ENCODE results near the gene EXT2.

DNA sequence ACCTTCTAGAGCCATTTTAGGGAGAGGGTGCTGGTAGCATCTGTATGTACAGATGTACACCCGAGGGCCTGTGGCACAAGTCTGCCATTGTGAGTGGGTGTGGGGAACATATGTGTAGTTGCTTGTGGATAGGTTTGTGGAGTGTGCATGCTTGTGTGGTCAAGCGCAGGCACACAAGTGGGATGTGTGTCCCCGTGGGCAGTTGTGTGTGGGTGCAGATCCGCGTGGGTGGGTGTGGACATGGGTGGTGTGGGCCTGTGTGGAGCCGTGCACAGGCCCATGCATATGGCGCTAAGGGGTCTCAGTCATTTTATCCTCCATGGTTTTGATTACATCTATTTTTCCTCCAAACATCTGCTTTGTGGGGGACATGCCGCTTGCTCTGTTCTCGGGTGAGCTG is 185.7 kb downstream of the EXT2 start:
- TF ChIP-seq, protein P1, sequence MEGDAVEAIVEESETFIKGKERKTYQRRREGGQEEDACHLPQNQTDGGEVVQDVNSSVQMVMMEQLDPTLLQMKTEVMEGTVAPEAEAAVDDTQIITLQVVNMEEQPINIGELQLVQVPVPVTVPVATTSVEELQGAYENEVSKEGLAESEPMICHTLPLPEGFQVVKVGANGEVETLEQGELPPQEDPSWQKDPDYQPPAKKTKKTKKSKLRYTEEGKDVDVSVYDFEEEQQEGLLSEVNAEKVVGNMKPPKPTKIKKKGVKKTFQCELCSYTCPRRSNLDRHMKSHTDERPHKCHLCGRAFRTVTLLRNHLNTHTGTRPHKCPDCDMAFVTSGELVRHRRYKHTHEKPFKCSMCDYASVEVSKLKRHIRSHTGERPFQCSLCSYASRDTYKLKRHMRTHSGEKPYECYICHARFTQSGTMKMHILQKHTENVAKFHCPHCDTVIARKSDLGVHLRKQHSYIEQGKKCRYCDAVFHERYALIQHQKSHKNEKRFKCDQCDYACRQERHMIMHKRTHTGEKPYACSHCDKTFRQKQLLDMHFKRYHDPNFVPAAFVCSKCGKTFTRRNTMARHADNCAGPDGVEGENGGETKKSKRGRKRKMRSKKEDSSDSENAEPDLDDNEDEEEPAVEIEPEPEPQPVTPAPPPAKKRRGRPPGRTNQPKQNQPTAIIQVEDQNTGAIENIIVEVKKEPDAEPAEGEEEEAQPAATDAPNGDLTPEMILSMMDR (IDR thresholded peaks at IDR 0.05), result no peak
- TF ChIP-seq POLR2AphosphoS5 (IDR thresholded peaks at IDR 0.05; ENCODE audit: insufficient read depth in 1 of 2, low read depth in 1 of 2) (no peak), POLR2A (IDR thresholded peaks at IDR 0.05) (no peak)
